ENCODE data around the gene GRIN3A.

DNA sequence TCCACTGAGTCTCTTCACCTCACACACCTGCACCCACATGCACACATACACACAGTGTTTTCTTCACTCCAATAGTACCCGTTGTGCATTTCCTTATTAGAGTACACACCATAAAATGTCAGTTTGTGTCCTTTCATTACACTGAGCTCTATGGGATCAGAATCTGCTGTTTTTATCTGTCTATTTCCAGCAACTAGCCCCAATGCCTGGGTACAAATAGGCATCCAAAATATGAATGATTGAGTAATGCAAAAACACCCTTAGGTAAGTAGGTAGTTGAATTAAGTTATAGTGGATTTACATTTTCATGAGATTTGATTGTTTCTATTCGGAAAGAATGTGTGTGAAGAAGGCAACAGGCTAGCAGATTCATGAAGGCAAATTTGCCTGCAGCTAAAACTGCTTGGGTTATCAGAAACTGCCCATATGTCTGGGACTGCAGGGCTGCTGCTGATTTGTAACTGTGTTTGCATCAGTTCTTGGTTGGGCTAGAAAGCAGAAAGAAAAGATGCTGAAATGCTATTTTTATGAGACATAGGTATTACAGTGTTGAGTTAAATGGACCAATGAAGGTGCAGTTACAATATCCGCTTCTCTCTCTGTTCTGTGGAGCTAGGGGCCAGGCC, 170.6 kb downstream of the GRIN3A start:
- TF ChIP-seq REST (IDR thresholded peaks at IDR 0.05; ENCODE audit: low read depth, low read length) (no peak), CHD2 (IDR thresholded peaks at IDR 0.05; ENCODE audit: low read length, partially characterized antibody) (no peak), CTCF (IDR thresholded peaks at IDR 0.05) (no peak), RAD21 (IDR thresholded peaks at IDR 0.05; ENCODE audit: low read length) (no peak), USF1 (IDR thresholded peaks at IDR 0.05; ENCODE audit: borderline replicate concordance, low read depth) (no peak)
